K562 (cell line): ENCODE data around the gene IL1B. TPM values are rescaled to one million over a fixed set of nuclear protein-coding genes. Genes with fewer than 3 reads are reported as not detected.
A peak's percentile ranks its signal among the peaks of the same experiment; 100 is the strongest.

Experiments
- TCF7 ChIP-seq: sonication (generic); IDR thresholded peaks from 2 replicates; pipeline ENCODE4 v1.6.1; 2016; ENCODE audit warnings: antibody characterized with exemption, borderline replicate concordance
- polyA plus RNA-seq, 8 experiments: library from polyadenylated mRNA; depleted of rRNA in 4 of 8; stranded (reverse) in 5 of 8; unstranded in 3 of 8; fragments of >200 nt; fragmentation: Nextera tagmentation in 2 of 8; fragmentation: Illumina TruSeq in 1 of 8; extraction: Ambion mirVana in 2 of 8; extraction: Trizol in 1 of 8; gene quantifications; 2 replicates each; pipeline versions ENCODE4 v1.2.1 to v1.2.3, GENCODE V29; 2011 to 2014; ENCODE audit warnings: inconsistent platforms in 1 of 8, missing spikeins in 1 of 8
- total RNA-seq, 7 experiments: library from RNA; depleted of rRNA in 6 of 7; stranded (reverse); fragments of >200 nt in 6 of 7; fragmentation: Illumina TruSeq in 2 of 7; extraction: Trizol in 2 of 7; gene quantifications; 2 replicates each; pipeline versions ENCODE4 v1.2.1 to v1.2.3, GENCODE V29; 2011 to 2021; ENCODE audit warnings: low replicate concordance in 1 of 7
- TF ChIP-seq, protein P1 (sequence below), 2 experiments: fragments of 450-650 bp in 1 of 2; sonication (generic) in 1 of 2; formaldehyde crosslinking in 1 of 2; IDR thresholded peaks; 2 replicates each; pipeline versions ENCODE4 v1.7.1 to v1.9.0; 2016 to 2022; ENCODE audit warnings: inconsistent platforms in 1 of 2, mild to moderate bottlenecking in 1 of 2, missing genetic modification reagents in 1 of 2

The IL1B gene
- total and polyA plus RNA-seq, 9 of the 15 experiments (the other 6 are each of a cell fraction or from before 2014, with no cell fraction given), result 0.29 TPM; not detected in 8

GRCh38 chr2:112807233-112807807 is 29.3 kb downstream of the IL1B start (continued):
- TF ChIP-seq, protein P1, sequence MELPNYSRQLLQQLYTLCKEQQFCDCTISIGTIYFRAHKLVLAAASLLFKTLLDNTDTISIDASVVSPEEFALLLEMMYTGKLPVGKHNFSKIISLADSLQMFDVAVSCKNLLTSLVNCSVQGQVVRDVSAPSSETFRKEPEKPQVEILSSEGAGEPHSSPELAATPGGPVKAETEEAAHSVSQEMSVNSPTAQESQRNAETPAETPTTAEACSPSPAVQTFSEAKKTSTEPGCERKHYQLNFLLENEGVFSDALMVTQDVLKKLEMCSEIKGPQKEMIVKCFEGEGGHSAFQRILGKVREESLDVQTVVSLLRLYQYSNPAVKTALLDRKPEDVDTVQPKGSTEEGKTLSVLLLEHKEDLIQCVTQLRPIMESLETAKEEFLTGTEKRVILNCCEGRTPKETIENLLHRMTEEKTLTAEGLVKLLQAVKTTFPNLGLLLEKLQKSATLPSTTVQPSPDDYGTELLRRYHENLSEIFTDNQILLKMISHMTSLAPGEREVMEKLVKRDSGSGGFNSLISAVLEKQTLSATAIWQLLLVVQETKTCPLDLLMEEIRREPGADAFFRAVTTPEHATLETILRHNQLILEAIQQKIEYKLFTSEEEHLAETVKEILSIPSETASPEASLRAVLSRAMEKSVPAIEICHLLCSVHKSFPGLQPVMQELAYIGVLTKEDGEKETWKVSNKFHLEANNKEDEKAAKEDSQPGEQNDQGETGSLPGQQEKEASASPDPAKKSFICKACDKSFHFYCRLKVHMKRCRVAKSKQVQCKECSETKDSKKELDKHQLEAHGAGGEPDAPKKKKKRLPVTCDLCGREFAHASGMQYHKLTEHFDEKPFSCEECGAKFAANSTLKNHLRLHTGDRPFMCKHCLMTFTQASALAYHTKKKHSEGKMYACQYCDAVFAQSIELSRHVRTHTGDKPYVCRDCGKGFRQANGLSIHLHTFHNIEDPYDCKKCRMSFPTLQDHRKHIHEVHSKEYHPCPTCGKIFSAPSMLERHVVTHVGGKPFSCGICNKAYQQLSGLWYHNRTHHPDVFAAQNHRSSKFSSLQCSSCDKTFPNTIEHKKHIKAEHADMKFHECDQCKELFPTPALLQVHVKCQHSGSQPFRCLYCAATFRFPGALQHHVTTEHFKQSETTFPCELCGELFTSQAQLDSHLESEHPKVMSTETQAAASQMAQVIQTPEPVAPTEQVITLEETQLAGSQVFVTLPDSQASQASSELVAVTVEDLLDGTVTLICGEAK (IDR thresholded peaks at IDR 0.05), result peak; percentile 71
- TF ChIP-seq, protein P1 (CRISPR knock-in tag; IDR thresholded peaks at IDR 0.05), result no peak
- no peak for TF ChIP-seq TCF7
